ENCODE measurements around the gene KCNJ10. TPM values are rescaled to one million over a fixed set of nuclear protein-coding genes. Genes with fewer than 3 reads are reported as not detected.
A peak's percentile ranks its signal among the peaks of the same experiment; 100 is the strongest.

Gene KCNJ10
- total and polyA plus RNA-seq, 12 donors, result 0.11 to 0.32 (median 0.13) TPM; not detected in 7

GRCh38 chr1:160045653-160046052, 24.3 kb downstream of the KCNJ10 start:
- TF ChIP-seq POLR2A (IDR thresholded peaks at IDR 0.05) (no peak), CTCF (IDR thresholded peaks at IDR 0.05) (no peak)
- H3K9me3 ChIP-seq (replicated peaks in 1 of 3), result no peaks in the 10 kb centered on the region
- no peaks in the 10 kb centered on the region for H3K27me3 ChIP-seq
- intact Hi-C loops (cut with DNase I), result loop anchor here in 1 of 2 donors (2.0 kb wide), 1 partner anchor 39 kb away; no protein-coding TSS in a partner anchor
- no peak overlapping the region for H3K27ac ChIP-seq
- WGBS, 4 donors, result 38 to 66% (median 54%) methylated on average over 2 of the region's 2 CpGs
- no peaks in the 10 kb centered on the region for H3K36me3 ChIP-seq (replicated peaks in 1 of 2)
- DNase-seq, result no peak
- H3K4me1 ChIP-seq (replicated peaks in 1 of 2), result peaks cover 0 to 5% of the 10 kb centered on the region in 2 donors
- H3K4me3 ChIP-seq, result no peak overlapping the region

- Histone ChIP-seq H3K27ac (no peak overlapping the region), H3K36me3 (replicated peaks in 1 of 2) (no peaks in the 10 kb centered on the region), H3K9me3 (replicated peaks in 1 of 3) (no peaks in the 10 kb centered on the region), H3K27me3 (no peaks in the 10 kb centered on the region), H3K4me3 (no peak overlapping the region), H3K4me1 (replicated peaks in 1 of 2) (peaks cover 0 to 5% of the 10 kb centered on the region in 2 donors)
- DNase-seq, result no peak
- TF ChIP-seq CTCF (IDR thresholded peaks at IDR 0.05) (no peak), POLR2A (IDR thresholded peaks at IDR 0.05) (no peak)
- intact Hi-C loops (cut with DNase I), result no loop called here
Observed at GRCh38 chr1:160043543-160043942, 26.4 kb downstream of the KCNJ10 start.

GRCh38 chr1:160040476-160040875, 29.5 kb downstream of the KCNJ10 start:
- DNase-seq, result no peak
- no peaks in the 10 kb centered on the region for H3K27me3 ChIP-seq
- H3K9me3 ChIP-seq (replicated peaks in 1 of 3), result no peaks in the 10 kb centered on the region
- intact Hi-C loops (cut with DNase I), result no loop called here
- 79 to 94% (median 90%) methylated on average over 1 of the region's 1 CpG for WGBS, 4 donors
- H3K36me3 ChIP-seq (replicated peaks in 1 of 2), result no peaks in the 10 kb centered on the region
- H3K4me1 ChIP-seq (replicated peaks in 1 of 2), result no peaks in the 10 kb centered on the region
- H3K27ac ChIP-seq, result no peak overlapping the region
- TF ChIP-seq CTCF (IDR thresholded peaks at IDR 0.05) (no peak), POLR2A (IDR thresholded peaks at IDR 0.05) (no peak)
- no peak overlapping the region for H3K4me3 ChIP-seq

- no peaks in the 10 kb centered on the region for H3K36me3 ChIP-seq (replicated peaks in 1 of 2)
- H3K27ac ChIP-seq, result peak overlapping the region in 3 of 5 donors; percentile 3 to 75 (median 66)
- intact Hi-C loops (cut with DNase I), result no loop called here
- H3K27me3 ChIP-seq, result no peaks in the 10 kb centered on the region
- WGBS, 4 donors, result 1 to 2% (median 1%) methylated on average over 17 to 18 of the region's 18 CpGs
- H3K4me3 ChIP-seq, result peak overlapping the region; percentile 68 to 96 (median 83)
- DNase-seq, result no peak
- H3K9me3 ChIP-seq (replicated peaks in 1 of 3), result no peaks in the 10 kb centered on the region
- H3K4me1 ChIP-seq (replicated peaks in 1 of 2), result peaks cover 14 to 31% of the 10 kb centered on the region in 2 donors
- no peak for TF ChIP-seq POLR2A (IDR thresholded peaks at IDR 0.05)
- no peak for TF ChIP-seq CTCF (IDR thresholded peaks at IDR 0.05)
Observed at GRCh38 chr1:160032165-160032820, 37.7 kb downstream of the KCNJ10 start.
